ENCODE results near the gene GPR3.

Gene GPR3

DNA sequence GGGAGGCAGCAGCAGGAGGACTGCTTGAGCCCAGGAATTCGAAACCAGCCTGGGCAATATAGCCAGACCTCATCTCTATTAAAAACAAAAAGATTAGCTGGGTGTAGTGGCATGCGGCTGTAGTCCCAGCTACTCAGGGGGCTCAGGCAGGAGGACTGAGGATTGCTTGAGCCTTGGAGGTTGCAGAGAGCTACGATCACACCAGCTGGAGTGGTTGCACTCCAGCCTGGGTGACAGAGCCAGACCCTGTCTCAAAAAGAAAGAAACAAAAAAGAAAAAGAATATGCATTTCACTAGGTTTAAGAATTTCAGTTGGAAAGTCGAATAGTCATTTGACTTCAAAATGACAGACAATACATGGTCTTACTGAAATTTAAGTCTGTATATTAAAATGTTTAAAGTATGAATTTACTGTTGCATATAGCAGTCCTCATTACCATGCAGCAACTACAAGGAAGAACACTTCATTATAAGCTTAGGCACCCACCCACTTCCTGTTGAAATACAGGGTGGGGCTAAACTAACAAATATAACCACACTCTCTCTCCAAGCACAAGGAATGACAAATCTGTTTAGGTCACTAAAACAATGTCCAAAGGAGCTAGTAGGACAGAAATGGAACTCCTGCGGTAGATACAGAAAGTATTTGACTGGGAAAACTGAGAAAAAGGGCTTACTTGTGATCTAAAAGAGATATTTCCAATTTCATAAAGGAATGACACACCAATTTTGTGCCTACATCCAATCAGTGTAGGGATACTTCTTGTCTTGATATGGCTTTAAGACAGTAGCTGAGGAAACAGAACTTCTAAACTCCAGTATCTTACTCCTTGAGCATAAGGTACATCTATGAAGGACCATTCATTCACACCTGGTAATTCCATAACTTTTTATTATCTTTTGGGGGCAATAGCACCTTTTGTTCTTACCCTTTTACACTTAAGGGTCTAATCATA, 44.1 kb downstream of the GPR3 start:
- peak overlapping the region; percentile 20; the same call in 1 of the 2 replicates for H3K4me3 ChIP-seq (replicated peaks; ENCODE audit: low read depth, low read length)
- no peak for DNase-seq (ENCODE audit: extremely low read depth, insufficient read length)

DNA sequence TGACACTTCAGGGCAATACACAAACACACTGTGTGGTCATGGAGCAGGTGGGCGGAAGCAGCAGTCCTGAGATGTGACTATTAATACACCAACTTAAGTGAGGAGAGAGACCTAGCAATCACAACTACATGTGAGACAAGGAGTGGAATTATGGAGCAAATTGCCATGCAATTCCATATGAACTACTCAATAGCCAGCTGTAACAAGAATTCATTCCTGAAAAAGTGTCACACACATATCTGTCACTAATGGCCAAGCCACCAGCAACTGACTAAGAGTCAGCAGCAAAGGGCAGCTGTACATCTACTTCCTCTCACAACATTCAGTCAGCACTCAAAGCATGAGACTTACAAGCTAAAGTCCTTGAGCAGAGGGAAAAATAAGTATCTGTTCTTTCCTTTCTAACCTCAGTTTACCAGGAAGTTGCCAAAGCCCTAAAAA, 46.2 kb downstream of the GPR3 start:
- no peak for DNase-seq (ENCODE audit: extremely low read depth, insufficient read length)
- Histone ChIP-seq H3K4me3 (replicated peaks; ENCODE audit: low read depth, low read length) (no peak overlapping the region; the same call in 1 of the 2 replicates), H3K27me3 (replicated peaks; ENCODE audit: control insufficient read depth, insufficient read depth, low read length) (no peaks in the 10 kb centered on the region), H3K36me3 (ENCODE audit: control insufficient read depth, insufficient read depth, low read length) (no peaks in the 10 kb centered on the region; the same call in 1 of the 2 replicates)
- TF ChIP-seq CTCF (IDR thresholded peaks at IDR 0.05; ENCODE audit: insufficient read depth, low read length, poor library complexity, severe bottlenecking), result no peak

More for the DNA sequence above, 44.1 kb downstream of the GPR3 start:
- TF ChIP-seq CTCF (IDR thresholded peaks at IDR 0.05; ENCODE audit: insufficient read depth, low read length, poor library complexity, severe bottlenecking), result no peak
- H3K36me3 ChIP-seq (ENCODE audit: control insufficient read depth, insufficient read depth, low read length), result no peaks in the 10 kb centered on the region; the same call in 1 of the 2 replicates
- no peaks in the 10 kb centered on the region for H3K27me3 ChIP-seq (replicated peaks; ENCODE audit: control insufficient read depth, insufficient read depth, low read length)

DNA sequence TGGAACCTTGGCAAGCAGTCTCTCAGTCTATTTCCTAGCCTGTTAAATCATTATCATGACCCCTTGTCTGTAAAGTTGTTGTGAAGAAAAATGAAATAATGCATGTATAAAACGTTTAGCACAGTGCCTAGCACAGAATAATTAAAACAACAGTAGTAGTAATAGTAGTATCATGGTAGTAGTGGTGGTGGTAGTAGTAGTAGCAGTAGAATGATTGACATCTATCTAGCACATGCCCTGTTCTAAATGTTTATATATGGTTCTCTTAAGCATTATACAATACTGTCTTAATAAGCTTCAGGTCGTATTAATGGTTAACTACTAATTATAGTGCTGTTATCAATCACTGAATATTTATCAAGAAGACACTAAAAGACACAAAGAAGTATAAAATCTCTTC, 46.7 kb downstream of the GPR3 start:
- Histone ChIP-seq H3K27me3 (replicated peaks; ENCODE audit: control insufficient read depth, insufficient read depth, low read length) (no peaks in the 10 kb centered on the region), H3K4me3 (replicated peaks; ENCODE audit: low read depth, low read length) (no peak overlapping the region), H3K36me3 (ENCODE audit: control insufficient read depth, insufficient read depth, low read length) (peaks cover 2% of the 10 kb centered on the region; the same call in 1 of the 2 replicates)
- no peak for TF ChIP-seq CTCF (IDR thresholded peaks at IDR 0.05; ENCODE audit: insufficient read depth, low read length, poor library complexity, severe bottlenecking)
- no peak for DNase-seq (ENCODE audit: extremely low read depth, insufficient read length)

DNA sequence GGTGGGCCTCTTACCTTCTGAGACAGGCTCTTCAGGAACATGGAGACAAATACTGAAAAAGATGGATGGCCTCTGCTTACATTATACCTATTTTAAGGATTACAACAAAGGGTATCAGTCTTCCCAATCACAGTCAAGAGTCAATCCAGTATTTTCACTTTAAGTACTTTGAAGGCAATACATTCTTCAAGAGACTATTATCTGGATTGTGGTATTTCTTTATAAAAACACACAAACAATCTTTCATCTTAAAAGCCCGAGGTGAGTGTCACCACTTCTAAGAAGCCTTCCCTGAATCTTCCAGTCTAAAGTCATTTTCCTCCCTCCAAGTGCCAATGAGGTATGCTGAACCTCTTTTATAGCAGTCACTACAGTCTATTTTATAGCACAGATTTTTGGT, 52.2 kb downstream of the GPR3 start:
- DNase-seq (ENCODE audit: extremely low read depth, insufficient read length), result no peak
- H3K36me3 ChIP-seq (ENCODE audit: control insufficient read depth, insufficient read depth, low read length), result peaks cover 2% of the 10 kb centered on the region; the same call in 1 of the 2 replicates
- H3K27me3 ChIP-seq (replicated peaks; ENCODE audit: control insufficient read depth, insufficient read depth, low read length), result no peaks in the 10 kb centered on the region
- no peak overlapping the region for H3K4me3 ChIP-seq (replicated peaks; ENCODE audit: low read depth, low read length)
- TF ChIP-seq CTCF (IDR thresholded peaks at IDR 0.05; ENCODE audit: insufficient read depth, low read length, poor library complexity, severe bottlenecking), result no peak

All from GM06990 (cell line).